DMS79 (cell line): Measurements from ENCODE around the gene LAMA3.

Experiments
- DNase-seq: peaks from one replicate; lab custom pipeline; 2025; lab: John Stamatoyannopoulos, UW

Gene LAMA3

DNA sequence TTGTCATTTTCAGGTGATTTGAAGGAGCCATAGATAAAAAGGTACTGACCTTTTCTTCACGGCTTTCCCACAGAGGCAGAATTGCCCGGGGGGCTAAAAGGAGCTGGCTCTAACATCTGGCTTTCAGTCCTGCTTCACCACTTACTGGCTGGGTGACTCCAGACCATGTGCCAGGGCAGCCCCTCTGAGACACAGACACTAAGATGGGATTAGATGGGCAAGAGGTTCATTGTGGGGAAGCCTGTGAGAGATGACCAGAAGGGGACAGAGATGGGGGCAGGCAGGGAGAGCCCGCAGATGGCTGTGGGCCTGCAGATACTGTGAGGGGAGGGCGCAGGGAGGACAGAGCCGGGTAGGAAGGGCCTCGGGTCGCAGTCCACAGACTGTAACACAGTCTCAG is 250.6 kb downstream of the LAMA3 start:
- no peak for DNase-seq

DNA sequence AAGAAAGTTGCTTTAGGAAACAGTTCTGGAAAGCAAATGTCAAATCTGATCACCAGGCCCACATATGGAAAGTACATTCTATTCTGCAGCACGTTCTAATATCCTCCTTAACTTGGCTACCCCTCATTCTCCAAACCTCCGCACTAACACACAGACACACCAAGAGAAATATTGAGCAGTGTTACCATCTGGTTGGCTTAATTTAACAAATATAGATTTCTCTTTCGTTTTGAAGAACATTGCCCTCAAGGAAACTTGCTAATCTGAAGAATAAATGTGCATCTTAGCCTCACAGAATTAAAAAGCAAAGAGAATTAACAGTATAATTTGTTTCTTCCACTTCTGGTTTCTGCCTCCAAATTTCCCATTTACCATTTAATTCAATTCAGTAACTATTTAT is 252.5 kb downstream of the LAMA3 start:
- DNase-seq, result no peak

- DNase-seq, result no peak
Measured at GRCh38 chr18:23943104-23943503, 253.9 kb downstream of the LAMA3 start.

DNA sequence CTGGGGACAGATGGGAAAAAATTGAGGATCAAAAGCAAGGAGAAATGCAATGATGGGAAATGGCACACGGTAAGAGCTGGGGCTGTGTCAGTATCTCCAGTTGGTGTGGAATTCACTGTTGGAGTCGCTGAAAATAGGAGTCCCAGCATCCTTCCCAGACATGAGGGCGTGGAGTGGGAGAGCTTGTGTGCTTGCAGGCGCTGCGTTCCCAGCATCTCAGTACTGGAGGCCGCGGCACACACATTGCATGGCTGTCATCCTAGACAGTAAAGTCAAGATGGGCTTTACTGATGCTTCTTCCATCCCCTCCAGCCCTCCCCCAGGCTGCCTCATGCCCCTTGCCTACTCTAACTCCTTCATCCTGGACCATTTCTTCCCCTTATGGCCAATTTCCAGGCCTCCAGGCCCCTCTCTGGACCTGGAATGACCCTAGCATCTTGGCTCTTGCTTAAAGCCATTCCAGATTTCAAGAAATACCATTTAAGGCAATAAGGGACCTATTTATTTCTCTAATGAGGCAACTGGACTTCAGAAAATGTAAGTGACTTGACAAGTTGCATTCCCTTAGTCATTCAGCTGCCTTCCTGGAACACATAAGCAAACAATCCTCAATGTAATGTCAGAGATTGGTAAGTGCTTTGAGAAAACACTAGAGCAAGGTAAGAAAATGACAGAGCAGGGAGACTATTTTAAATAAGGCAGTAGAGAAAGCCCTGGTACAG is 254.8 kb downstream of the LAMA3 start:
- DNase-seq, result no peak

DNA sequence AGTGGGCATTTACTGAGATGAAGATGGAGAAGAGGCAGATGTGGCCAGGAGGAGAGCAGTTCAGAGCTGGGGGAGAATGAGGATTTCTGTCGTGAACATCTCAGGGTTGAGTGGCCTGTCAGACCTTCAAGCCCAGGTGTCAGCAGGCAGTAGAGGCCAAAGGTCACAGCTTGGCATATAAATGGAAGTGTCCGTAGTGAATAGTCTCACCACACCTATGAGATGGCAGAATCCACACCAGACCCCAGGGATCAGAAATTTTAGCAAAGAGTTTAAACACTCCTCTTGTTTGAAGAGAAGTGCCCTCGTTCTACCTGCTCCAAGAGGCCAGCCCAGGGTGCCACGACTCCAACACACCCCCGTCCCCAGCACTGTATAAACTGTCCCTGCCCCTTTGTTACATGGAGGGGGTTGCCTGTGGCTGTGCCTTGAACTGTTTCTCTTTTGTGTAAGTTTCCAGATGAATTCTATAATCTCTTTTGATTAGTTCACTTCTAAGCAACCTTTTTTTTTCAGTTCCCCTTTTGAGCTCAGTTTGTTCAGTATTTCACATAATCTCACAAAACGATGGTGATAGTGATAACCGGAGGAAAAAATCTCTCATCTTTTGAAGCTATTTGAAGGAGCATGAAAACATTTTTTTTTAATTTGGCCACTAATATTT is 256.3 kb downstream of the LAMA3 start:
- no peak for DNase-seq

GRCh38 chr18:23949863-23950262 is 260.6 kb downstream of the LAMA3 start:
- no peak for DNase-seq

- no peak for DNase-seq
Measured at GRCh38 chr18:23950644-23951043, 261.4 kb downstream of the LAMA3 start.

GRCh38 chr18:23951206-23951605 is 262.0 kb downstream of the LAMA3 start:
- DNase-seq, result no peak

GRCh38 chr18:23953984-23954383 is 264.7 kb downstream of the LAMA3 start:
- DNase-seq, result no peak

DNA sequence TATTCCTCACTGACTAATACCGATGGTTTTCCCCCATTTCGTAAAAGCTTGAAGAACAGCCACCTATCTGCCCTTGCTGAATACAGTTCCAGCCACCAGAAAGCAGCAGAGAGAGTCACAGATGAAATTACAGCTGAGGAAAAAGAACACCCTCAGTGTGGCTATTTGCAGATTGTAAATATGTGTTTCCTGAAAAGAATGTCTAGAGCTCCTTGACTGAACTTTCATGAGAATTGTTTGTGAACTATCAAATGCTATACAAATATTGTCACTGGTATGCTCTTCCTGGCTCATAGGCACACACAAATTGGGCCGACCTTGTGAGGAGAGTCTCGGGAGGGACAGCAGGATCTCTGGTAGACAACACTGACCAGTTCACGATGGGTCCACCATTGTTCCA is 267.2 kb downstream of the LAMA3 start:
- no peak for DNase-seq

DNA sequence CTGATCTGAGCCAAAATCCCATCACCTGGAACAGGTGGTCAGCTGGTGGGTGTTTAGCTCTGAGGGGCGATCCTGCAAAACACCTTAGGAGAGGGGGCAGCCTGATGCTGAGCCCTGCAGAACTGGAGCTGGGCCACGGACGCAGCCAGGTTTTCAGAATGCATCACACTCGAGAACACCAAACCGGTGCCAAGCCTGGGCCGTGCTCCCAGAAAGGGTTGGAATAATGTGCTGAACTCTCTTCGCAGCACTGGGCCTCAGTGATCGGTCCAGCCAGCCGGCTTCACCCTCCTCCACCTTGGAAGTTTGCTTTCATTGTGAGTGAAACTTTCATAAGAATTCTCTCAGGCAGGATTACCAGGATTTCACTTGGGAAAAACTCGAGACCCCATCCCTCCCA is 268.8 kb downstream of the LAMA3 start:
- DNase-seq, result no peak

GRCh38 chr18:23963443-23964165 is 274.4 kb downstream of the LAMA3 start:
- no peak for DNase-seq

DNA sequence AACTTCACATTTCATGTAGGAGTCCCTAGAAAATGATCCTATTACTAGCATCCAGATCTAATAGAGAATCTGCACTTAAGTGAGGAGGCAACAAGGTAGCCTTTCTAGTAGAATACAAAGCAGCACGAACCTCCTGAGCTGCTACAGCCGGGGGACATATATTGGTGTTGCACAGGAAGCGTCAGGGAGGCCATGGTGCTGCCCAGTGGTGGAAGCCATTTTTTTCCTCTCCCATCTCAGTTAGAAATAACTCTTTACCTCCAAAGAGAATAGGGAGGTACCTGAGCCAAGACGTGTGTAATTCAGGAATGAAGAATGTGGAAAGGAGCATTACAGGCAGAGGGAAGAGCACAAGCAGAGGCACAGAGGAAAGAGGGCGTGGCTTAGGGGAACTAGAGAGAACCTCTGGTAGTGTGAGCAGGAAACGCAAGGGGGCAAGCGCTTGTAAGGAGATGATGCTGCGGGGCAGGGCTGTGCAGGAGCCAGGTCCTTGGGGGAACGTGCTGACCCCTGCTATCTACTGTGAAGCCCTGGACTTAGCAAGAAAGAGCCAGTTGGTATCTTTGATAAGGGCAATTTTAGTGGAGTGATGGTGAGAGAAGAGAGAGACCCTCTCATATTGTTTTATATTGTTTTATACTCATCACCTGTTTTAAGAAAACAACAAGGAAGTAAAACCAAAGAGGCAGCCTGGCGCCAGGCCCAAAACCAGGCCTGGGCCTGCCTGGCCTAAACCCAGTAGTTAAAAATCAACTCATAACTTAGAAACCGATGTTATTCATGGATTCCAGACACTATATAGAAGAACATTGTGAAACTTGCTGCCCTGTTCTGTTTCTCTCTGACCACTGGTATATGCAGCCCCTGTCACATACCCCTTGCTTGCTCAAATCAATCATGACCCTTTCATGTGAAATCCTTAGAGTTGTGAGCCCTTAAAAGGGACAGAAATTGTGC is 275.3 kb downstream of the LAMA3 start:
- DNase-seq, result no peak

DNA sequence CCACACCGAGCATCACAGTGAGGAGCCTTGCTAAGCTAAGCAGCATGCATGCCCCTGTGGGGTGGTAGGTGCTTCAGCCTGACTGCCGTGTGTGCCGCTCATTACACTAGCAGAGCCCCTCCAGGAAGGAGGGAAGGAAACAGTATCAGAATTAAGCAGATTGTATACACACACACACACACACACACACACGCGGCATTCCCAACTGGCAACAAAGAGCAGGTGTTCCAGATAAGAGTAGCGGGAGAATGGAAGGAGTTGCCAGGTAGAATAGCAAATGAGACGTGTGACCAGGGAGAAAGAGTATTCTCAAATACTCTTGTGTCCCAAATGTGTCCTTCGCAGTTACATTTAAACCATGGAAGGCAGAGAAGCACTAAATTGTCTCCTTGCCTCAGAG is 277.7 kb downstream of the LAMA3 start:
- DNase-seq, result no peak

- no peak for DNase-seq
Measured at GRCh38 chr18:23967321-23968089, 278.3 kb downstream of the LAMA3 start.

GRCh38 chr18:23968638-23969604 is 279.7 kb downstream of the LAMA3 start:
- DNase-seq, result no peak

DNA sequence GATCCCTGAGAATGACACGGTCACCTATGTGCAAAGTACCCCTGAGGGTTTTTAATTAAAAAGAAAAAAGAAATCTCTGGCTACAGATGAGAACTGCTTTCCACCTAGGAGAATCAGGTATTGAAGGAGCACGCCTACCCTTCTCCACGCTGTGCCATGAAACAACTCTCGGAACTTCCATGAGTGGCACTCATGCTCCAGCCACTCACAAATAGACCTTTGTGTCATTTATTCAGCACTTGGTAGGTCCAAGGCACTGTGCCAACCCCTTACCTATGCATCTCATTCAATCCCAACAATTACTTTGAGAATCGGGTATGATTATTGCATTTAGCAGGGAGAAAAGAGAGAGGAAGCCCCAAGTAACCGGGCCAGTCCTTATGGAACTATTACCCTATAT is 280.4 kb downstream of the LAMA3 start:
- peak; percentile 21 for DNase-seq

DNA sequence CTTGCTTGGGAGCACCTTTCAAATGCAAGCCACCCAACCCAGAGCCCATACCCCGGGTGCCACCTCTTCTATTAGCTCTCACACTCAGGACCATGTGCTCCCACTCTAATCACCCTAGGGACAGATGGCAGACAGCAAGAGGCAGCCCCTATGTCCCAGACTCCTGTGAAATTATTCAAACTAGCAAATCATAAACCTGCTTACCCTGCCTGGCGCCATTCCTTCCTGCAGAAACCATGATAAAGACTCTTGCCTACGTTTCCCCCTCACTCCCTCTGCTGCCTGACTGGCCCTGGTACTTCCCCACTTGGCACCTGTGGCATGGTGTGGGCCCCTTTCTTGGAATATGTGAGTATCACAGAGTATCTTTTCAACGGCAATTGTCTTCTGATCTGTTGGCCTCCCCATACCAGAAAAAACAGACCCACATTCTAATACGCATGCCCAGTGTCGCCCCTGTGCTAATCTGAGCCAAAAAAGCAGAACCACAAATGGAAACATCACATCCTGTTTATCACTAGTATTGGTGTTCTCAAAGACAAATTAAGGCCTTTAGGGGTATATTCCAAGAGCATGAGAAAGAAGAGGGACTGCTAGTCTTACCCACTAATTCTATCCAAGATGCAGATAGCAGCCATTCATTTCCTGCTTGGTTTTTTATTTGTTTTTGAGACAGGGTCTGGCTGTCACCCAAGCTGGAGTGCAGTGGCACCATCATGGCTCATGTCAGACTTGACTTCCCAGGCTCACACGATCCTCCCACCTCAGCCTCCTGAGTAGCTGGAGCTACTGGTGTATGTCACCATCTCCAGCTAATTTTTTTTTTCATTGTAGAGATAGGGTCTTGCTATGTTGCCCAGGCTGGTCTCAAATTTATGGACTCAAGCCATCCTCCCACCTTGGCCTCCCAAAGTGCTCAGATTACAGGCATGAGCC is 281.2 kb downstream of the LAMA3 start:
- no peak for DNase-seq

- DNase-seq, result no peak
Measured at GRCh38 chr18:23971097-23971440, 281.8 kb downstream of the LAMA3 start.
